Ishikawa (cell line): Measurements from ENCODE around the gene SRGAP1.

Experiments
- CEBPB ChIP-seq: IDR thresholded peaks from 2 replicates; pipeline ENCODE4 v1.6.1; 2012
- CREB1 ChIP-seq: IDR thresholded peaks from 2 replicates; pipeline ENCODE4 v1.6.1; 2012; ENCODE audit warnings: low read depth
- EGR1 ChIP-seq: IDR thresholded peaks from 2 replicates; pipeline ENCODE4 v1.6.1; 2012
- EP300 ChIP-seq: IDR thresholded peaks from 2 replicates; pipeline ENCODE4 v1.6.1; 2012; ENCODE audit warnings: borderline replicate concordance
- FOXM1 ChIP-seq: IDR thresholded peaks from 2 replicates; pipeline ENCODE4 v1.6.1; 2012; ENCODE audit warnings: low read depth, borderline replicate concordance
- NFIC ChIP-seq: IDR thresholded peaks from 2 replicates; pipeline ENCODE4 v1.6.1; 2012
- RAD21 ChIP-seq: IDR thresholded peaks from 2 replicates; pipeline ENCODE4 v1.6.1; 2012; ENCODE audit warnings: low read depth
- REST ChIP-seq: IDR thresholded peaks from 2 replicates; pipeline ENCODE4 v1.6.1; 2012; ENCODE audit warnings: low read depth, mild to moderate bottlenecking
- TAF1 ChIP-seq: IDR thresholded peaks from 2 replicates; pipeline ENCODE4 v1.6.1; 2012; ENCODE audit warnings: low read depth, mild to moderate bottlenecking
- TCF12 ChIP-seq: IDR thresholded peaks from 2 replicates; pipeline ENCODE4 v1.6.1; 2012; ENCODE audit warnings: low read depth
- TEAD4 ChIP-seq: IDR thresholded peaks from 2 replicates; pipeline ENCODE4 v1.6.1; 2012
- USF1 ChIP-seq: IDR thresholded peaks from 2 replicates; pipeline ENCODE4 v1.6.1; 2012
- YY1 ChIP-seq: IDR thresholded peaks from 2 replicates; pipeline ENCODE4 v1.6.1; 2012; ENCODE audit warnings: low read depth
- ZBTB7A ChIP-seq: IDR thresholded peaks from 2 replicates; pipeline ENCODE4 v1.6.1; 2012; ENCODE audit warnings: low read depth
- TF ChIP-seq, protein P1 (sequence below): IDR thresholded peaks from 2 replicates; pipeline ENCODE4 v1.6.1; 2012

Gene SRGAP1

DNA sequence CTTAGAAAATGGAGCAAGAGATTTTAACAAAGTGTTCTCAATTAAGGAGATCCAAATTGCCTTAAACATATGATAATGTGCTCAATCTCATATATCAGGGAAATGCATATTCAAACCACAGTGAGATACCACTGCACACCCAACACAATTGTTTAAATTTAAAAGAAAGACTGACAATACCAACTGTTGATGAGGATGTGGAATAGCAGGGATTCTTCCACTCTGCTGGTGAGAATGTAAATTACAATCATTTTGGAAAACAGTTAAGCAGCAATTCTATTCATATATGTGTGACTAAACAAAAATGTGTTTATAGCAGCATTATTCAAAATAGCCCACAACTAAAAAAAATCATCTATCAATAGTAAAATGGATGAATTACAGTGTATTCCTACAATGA, 233.4 kb downstream of the SRGAP1 start:
- TF ChIP-seq TEAD4: peak; percentile 48; the same call in 1 of the 2 replicates
- TF ChIP-seq CREB1: no peak
- TF ChIP-seq NFIC: no peak
- no peak for TF ChIP-seq FOXM1

DNA sequence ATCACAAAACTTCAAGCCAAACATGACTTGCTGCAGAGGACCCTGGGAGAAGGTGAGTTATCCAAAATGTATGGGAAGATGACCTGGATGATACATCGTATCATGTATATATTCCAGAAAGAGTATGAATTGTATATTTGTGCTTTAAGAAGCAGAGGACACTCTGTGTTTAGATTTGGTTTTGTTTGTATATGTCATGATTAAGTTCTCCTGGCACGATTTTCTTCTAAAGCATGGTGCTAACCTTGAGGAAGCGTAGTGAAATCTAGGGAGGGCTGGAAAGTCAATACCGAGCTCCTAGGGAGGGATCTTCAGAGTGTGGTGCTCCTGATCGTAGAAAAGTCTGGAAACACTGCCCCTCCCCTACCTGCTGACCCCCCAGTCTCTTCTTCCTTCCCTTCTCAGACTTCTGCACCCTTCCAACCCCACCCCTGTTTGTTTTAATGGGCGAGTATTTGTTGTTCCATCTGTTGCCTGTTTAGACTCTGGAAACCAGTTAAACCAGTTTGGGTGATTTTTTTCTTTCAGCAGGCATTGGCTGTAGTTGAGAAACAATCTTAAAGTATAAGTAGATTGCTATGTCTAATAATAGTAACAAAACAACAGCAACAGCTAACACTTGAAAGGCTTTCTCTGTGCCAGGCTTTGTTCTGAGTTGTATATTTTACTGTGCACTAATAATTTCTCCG, 236.0 kb downstream of the SRGAP1 start:
- TF ChIP-seq, protein P1, sequence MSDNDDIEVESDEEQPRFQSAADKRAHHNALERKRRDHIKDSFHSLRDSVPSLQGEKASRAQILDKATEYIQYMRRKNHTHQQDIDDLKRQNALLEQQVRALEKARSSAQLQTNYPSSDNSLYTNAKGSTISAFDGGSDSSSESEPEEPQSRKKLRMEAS: peak; percentile 47; the same call in 1 of the 2 replicates
- TF ChIP-seq RAD21 (peak; percentile 22; the same call in 1 of the 2 replicates), CEBPB (peak; percentile 76), CREB1 (no peak), EGR1 (no peak), REST (no peak), YY1 (no peak), ZBTB7A (no peak), TCF12 (peak; percentile 71), NFIC (peak; percentile 67), TEAD4 (peak; percentile 54), EP300 (peak; percentile 62; the same call in 1 of the 2 replicates), FOXM1 (peak; percentile 85), TAF1 (no peak), USF1 (no peak)

DNA sequence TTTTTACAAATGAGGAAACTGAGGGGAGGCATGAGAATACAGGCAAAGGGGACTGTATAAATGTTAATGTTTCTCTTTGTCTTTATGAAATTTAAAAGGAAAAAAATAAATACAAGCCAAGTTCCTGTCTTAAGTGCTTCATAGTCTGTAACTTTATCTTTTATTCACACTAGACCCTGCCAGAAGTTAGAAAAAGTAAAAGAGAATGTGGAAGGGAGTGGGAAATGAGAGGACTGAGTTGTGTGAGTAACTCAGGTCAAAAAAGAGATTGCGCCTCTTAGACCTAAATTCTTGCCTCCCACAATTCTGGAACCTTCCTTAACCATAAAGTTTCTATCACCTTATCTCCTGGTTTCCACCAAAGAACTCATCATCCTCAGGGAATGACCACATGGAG, 236.5 kb downstream of the SRGAP1 start:
- no peak for TF ChIP-seq TCF12
- TF ChIP-seq CEBPB: no peak
- TF ChIP-seq YY1: no peak
- no peak for TF ChIP-seq FOXM1
- TF ChIP-seq EP300: no peak
- no peak for TF ChIP-seq NFIC
- TF ChIP-seq ZBTB7A: no peak
- no peak for TF ChIP-seq RAD21
- no peak for TF ChIP-seq TAF1
- TF ChIP-seq TEAD4: no peak
- TF ChIP-seq REST: no peak
- TF ChIP-seq EGR1: no peak
- TF ChIP-seq CREB1: no peak
- TF ChIP-seq USF1: no peak
- TF ChIP-seq, protein P1: no peak

- TF ChIP-seq ZBTB7A (no peak), NFIC (no peak), FOXM1 (no peak), TEAD4 (no peak), EP300 (no peak), RAD21 (no peak), YY1 (no peak), TAF1 (no peak), REST (no peak)
- TF ChIP-seq, protein P1: no peak
These were observed 237.6 kb downstream of the SRGAP1 start for GRCh38 chr12:64082116-64082515.
